Activated naive CD4-positive, alpha-beta T cell treated with anti-CD3 and anti-CD28 coated beads, Interleukin-2, amount 10 ng/mL, durations not matched to agents 7 days and 5 days (primary cell): ENCODE results near the gene DHRSX.

Experiments used
- CTCF ChIA-PET: fragments of 350-600 bp; sonication (Branson Sonifier 250); formaldehyde crosslinking; loops from one replicate; lab custom pipeline; 2021; ENCODE audit warnings: antibody characterized with exemption; lab: Charles Lee
- DNase-seq: peaks from one replicate; pipeline ENCODE4 v3.0.0-alpha.2; 2020
- H3K27ac Mint-ChIP-seq: one replicate; pipeline ENCODE4 v1.8.0; 2021; ENCODE audit warnings: mild to moderate bottlenecking, moderate library complexity, mixed read lengths
- H3K27me3 Mint-ChIP-seq: one replicate; pipeline ENCODE4 v1.8.0; 2021; ENCODE audit warnings: mild to moderate bottlenecking, mixed read lengths
- H3K36me3 Mint-ChIP-seq: one replicate; pipeline ENCODE4 v1.8.0; 2021; ENCODE audit warnings: mixed read lengths
- H3K4me1 Mint-ChIP-seq: one replicate; pipeline ENCODE4 v1.8.0; 2021; ENCODE audit warnings: mixed read lengths
- H3K4me3 Mint-ChIP-seq: one replicate; pipeline ENCODE4 v1.8.0; 2021; ENCODE audit warnings: mild to moderate bottlenecking, moderate library complexity, mixed read lengths
- H3K9me3 Mint-ChIP-seq: one replicate; pipeline ENCODE4 v1.8.0; 2021; ENCODE audit warnings: mixed read lengths

The DHRSX gene

DNA sequence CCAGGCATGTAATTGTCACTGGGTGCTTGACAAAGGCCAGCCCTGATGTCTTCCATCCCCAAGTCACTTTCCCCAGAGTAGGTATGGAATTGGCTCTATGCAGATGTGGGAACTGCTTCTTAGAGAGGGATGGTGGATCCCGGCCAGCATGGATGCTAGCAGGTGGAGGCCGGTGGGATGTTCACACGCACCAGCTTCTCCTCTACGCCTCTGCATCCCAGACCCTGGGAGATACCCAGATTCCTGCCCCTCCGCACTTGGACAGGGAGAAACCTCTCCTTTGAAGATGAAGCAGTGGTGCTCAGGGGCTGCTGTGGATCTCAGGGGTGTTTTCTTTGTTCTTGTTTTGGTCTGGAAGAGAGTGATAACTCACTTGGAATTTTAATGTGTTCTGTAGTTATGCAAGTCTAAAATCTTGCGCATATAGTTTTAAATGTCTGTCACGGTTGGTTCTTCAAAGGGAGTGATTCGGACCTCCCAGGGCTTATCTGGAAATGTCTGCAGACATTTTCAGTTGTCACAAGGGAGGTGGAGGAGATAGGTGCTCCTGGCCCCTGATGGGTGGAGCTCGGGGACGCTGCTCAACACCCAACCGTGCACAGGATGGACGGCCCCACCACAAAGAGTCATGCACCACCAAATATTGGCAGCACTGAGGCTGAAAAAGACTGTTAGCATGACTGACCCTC is 308.0 kb downstream of the DHRSX start:
- Mint-ChIP-seq H3K36me3 (peaks cover 1% of the 10 kb centered on the region), H3K27ac (no peak overlapping the region), H3K27me3 (no peaks in the 10 kb centered on the region), H3K4me3 (no peak overlapping the region), H3K4me1 (no peaks in the 10 kb centered on the region), H3K9me3 (peaks cover 43% of the 10 kb centered on the region)
- no peak for DNase-seq
- CTCF ChIA-PET: no interaction called here

DNA sequence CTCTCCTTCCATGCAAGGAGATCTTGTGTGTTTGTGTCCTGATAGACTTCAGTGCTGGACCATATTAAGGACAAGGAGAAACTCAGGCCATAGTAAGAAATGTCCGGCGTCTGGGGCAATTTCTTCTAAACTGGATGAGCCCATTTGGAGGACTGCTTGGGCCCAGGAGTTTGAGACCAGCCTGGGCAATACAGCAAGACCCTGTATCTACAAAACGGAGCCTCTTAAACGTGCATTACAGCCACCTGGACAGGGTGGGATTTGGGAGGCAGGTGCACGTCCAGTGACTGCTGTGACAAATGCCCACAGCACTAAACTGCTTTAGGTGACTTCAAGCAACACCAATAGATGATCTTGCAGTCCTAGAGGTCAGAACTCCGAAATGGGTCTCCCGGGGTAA is 311.9 kb downstream of the DHRSX start:
- peaks cover 29% of the 10 kb centered on the region for H3K9me3 Mint-ChIP-seq
- DNase-seq: no peak
- H3K27me3 Mint-ChIP-seq: no peaks in the 10 kb centered on the region
- CTCF ChIA-PET: no interaction called here
- H3K4me3 Mint-ChIP-seq: no peak overlapping the region
- H3K4me1 Mint-ChIP-seq: no peaks in the 10 kb centered on the region
- no peak overlapping the region for H3K27ac Mint-ChIP-seq
- peaks cover 2% of the 10 kb centered on the region for H3K36me3 Mint-ChIP-seq

DNA sequence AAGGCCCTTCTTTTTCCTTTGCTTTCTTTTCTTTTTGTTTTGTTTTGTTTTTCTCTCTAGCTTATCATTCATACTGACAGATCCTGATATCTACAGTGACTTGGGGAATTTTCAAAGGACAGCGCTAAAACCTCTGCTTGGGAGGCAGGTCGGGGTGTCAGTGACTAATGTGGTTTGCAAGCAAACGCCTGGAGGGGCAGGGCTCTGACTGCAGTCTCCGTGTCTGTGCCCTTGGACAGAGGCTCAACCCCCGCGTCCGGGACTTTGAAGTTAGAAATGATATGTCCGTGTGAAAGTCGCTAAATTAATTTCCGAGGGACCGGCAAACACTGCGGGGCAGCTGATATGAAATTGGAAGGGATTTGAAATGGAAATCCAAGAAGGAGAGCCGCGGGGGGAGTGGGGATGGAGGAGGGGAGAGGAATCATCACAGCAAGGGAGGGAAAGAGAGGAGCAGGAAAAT is 312.4 kb downstream of the DHRSX start:
- CTCF ChIA-PET: no interaction called here
- H3K4me3 Mint-ChIP-seq: no peak overlapping the region
- H3K27ac Mint-ChIP-seq: no peak overlapping the region
- no peaks in the 10 kb centered on the region for H3K4me1 Mint-ChIP-seq
- H3K27me3 Mint-ChIP-seq: no peaks in the 10 kb centered on the region
- peaks cover 2% of the 10 kb centered on the region for H3K36me3 Mint-ChIP-seq
- DNase-seq: no peak
- H3K9me3 Mint-ChIP-seq: peaks cover 29% of the 10 kb centered on the region

- CTCF ChIA-PET: no interaction called here
- H3K36me3 Mint-ChIP-seq: peaks cover 2% of the 10 kb centered on the region
- no peak overlapping the region for H3K4me3 Mint-ChIP-seq
- peaks cover 28% of the 10 kb centered on the region for H3K9me3 Mint-ChIP-seq
- H3K27me3 Mint-ChIP-seq: no peaks in the 10 kb centered on the region
- no peaks in the 10 kb centered on the region for H3K4me1 Mint-ChIP-seq
- H3K27ac Mint-ChIP-seq: no peak overlapping the region
- no peak for DNase-seq
These were observed 313.2 kb downstream of the DHRSX start for GRCh38 chrX:2187352-2188115.

DNA sequence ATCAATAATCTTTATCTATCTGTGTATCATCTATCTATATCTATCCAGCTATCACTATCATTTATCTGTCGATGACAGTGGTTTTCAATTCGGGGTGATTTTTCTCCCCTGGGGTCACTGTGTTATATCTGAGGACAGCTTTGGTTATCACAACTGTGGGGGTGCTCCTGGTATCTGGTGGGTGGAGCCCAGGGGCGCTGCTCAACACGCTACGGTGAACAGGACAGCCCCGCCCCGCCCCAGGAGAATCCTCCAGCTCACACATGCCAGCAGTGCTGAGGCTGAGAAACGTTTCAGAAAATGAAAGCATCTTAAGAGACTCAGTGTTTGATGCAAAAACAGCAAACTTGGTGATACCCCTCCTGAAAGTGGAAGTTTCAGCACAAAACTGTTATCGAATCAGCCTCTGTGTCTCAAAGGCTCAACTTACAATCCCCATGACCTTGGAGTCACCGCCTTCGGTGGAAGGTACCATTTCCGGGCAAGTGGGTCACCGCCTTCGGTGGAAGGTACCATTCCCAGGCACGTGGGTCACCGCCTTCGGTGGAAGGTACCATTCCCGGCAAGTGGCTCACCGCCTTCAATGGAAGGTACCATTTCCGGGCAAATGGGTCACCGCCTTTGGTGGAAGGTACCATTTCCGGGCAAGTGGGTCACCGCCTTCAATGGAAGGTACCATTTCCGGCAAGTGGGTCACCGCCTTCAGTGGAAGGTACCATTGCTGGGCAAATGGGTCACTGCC is 315.3 kb downstream of the DHRSX start:
- no peak for DNase-seq
- H3K4me1 Mint-ChIP-seq: no peaks in the 10 kb centered on the region
- H3K9me3 Mint-ChIP-seq: peaks cover 22% of the 10 kb centered on the region

GRCh38 chrX:2184089-2184488 is 316.7 kb downstream of the DHRSX start:
- Mint-ChIP-seq H3K4me3 (no peak overlapping the region), H3K27me3 (no peaks in the 10 kb centered on the region)

More for the DNA sequence above, 315.3 kb downstream of the DHRSX start:
- no peak overlapping the region for H3K4me3 Mint-ChIP-seq
- CTCF ChIA-PET: no interaction called here
- peaks cover 2% of the 10 kb centered on the region for H3K36me3 Mint-ChIP-seq
- no peaks in the 10 kb centered on the region for H3K27me3 Mint-ChIP-seq
- H3K27ac Mint-ChIP-seq: no peak overlapping the region

DNA sequence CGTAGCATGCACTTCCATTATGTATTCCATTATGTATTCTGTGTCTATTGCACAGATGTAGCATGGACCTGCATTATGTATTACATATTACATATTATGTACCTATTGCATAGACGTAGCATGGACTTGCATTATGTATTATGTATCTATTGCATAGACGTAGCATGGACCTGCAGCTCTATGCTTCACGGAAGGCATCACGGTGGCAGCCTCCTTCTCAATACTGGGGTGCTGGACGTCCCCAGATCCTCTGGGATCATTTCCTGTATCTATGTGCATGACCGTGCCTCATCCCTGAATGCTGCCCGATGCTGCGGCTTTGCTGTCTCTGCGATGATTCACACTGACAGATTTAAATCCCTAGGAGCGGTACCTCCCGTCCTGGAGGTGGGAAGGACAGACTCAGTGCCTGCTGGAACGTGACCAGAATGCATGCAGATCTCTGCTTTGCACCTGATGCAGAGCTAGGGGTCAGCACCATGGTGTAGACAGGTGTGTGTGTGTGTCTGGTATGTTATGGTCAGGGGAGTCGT is 317.5 kb downstream of the DHRSX start:
- H3K4me1 Mint-ChIP-seq: no peaks in the 10 kb centered on the region
- CTCF ChIA-PET: no interaction called here
- H3K27ac Mint-ChIP-seq: no peak overlapping the region
- no peak overlapping the region for H3K4me3 Mint-ChIP-seq
- DNase-seq: no peak
- no peaks in the 10 kb centered on the region for H3K27me3 Mint-ChIP-seq
- H3K9me3 Mint-ChIP-seq: peaks cover 12% of the 10 kb centered on the region
- peaks cover 2% of the 10 kb centered on the region for H3K36me3 Mint-ChIP-seq

More at GRCh38 chrX:2184089-2184488, 316.7 kb downstream of the DHRSX start:
- Mint-ChIP-seq H3K36me3 (peaks cover 2% of the 10 kb centered on the region), H3K9me3 (peaks cover 15% of the 10 kb centered on the region), H3K4me1 (no peaks in the 10 kb centered on the region), H3K27ac (no peak overlapping the region)
- CTCF ChIA-PET: no interaction called here
- no peak for DNase-seq

DNA sequence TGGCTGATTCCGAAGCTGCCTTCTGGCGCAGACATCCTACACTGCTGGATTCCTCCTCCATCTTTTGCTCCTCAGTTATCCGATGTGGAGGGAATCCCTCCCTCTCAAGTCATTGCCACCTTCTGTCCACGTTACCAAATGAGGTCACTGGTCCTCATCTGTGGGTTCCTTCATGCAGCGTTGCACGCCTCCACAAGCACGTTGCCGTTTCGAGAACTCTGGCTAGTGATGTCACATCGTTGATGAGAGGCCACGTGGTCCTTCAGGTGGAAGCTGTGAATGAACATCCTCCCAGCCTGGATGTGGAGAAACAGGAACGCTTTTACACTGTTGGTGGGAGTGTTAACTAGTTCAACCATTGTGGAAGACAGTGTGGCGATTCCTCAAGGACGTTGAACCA is 323.2 kb downstream of the DHRSX start:
- Mint-ChIP-seq H3K4me3 (no peak overlapping the region), H3K4me1 (no peaks in the 10 kb centered on the region), H3K36me3 (no peaks in the 10 kb centered on the region), H3K9me3 (peaks cover 28% of the 10 kb centered on the region), H3K27me3 (no peaks in the 10 kb centered on the region), H3K27ac (no peak overlapping the region)
- no peak for DNase-seq
- CTCF ChIA-PET: no interaction called here

DNA sequence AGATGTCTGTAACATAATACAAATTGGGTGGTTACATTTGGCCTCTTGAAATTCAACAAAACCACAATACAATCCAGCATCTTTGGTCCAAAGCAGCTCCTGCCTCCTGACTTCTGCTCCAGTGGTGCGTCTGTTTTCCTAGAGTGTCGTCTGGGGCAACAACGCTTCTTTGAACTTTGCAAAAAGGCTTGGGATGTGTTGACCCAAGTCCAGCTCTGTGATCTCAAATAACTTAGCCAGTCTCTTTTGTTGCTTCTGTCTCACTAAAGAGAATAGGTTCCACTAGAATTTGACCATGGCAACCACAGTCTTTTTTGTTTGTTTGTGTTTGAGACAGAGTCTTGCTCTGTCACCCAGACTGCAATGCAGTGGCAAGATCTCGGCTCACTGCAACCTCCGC is 324.0 kb downstream of the DHRSX start:
- Mint-ChIP-seq H3K27me3 (no peaks in the 10 kb centered on the region), H3K4me1 (no peaks in the 10 kb centered on the region), H3K4me3 (no peak overlapping the region), H3K9me3 (peaks cover 28% of the 10 kb centered on the region), H3K27ac (no peak overlapping the region), H3K36me3 (no peaks in the 10 kb centered on the region)
- CTCF ChIA-PET: no interaction called here
- DNase-seq: no peak

GRCh38 chrX:2176274-2176673 is 324.5 kb downstream of the DHRSX start:
- no peak for DNase-seq
- Mint-ChIP-seq H3K9me3 (peaks cover 30% of the 10 kb centered on the region), H3K36me3 (no peaks in the 10 kb centered on the region), H3K4me1 (no peaks in the 10 kb centered on the region), H3K27ac (no peak overlapping the region), H3K27me3 (no peaks in the 10 kb centered on the region), H3K4me3 (no peak overlapping the region)
- CTCF ChIA-PET: no interaction called here

DNA sequence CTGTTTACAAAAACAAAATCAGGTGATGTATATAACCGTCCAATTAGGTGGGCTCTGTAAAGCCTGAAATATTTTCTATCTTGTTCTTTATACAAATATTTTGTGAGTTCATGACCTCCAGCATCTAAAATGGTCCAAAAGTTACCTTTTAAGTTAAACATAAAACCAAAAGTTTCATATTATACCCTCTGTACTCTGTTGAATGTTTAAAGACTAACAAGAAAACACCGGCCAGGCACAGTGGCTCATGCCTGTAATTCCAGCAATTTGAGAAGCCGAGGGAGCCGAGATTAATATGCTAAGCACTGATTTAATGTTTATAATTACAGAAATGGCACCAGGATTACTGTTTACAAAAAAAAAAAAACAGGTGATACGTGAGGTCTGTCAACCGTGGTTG is 328.4 kb downstream of the DHRSX start:
- peaks cover 1% of the 10 kb centered on the region for H3K36me3 Mint-ChIP-seq
- H3K27me3 Mint-ChIP-seq: no peaks in the 10 kb centered on the region
- CTCF ChIA-PET: no interaction called here
- DNase-seq: no peak
- peaks cover 39% of the 10 kb centered on the region for H3K9me3 Mint-ChIP-seq
- H3K27ac Mint-ChIP-seq: no peak overlapping the region
- no peaks in the 10 kb centered on the region for H3K4me1 Mint-ChIP-seq
- H3K4me3 Mint-ChIP-seq: no peak overlapping the region
